NOMO-1 treated with dmso at 0.1 percent for 144 hours (cell line): Measurements from ENCODE around the gene KLF2.

Source experiments
- DNase-seq: peaks from one replicate; lab custom pipeline; 2025; ENCODE audit not compliant: unreplicated experiment; lab: John Stamatoyannopoulos, UW

Gene KLF2

GRCh38 chr19:16363133-16363851 is 38.7 kb downstream of the KLF2 start:
- DNase-seq, result no peak

- DNase-seq, result no peak
Observed at GRCh38 chr19:16363852-16364230, 39.2 kb downstream of the KLF2 start.

- no peak for DNase-seq
Observed at GRCh38 chr19:16364231-16364865, 39.7 kb downstream of the KLF2 start.

GRCh38 chr19:16365300-16365996 is 40.8 kb downstream of the KLF2 start:
- DNase-seq, result no peak

- DNase-seq, result no peak
Observed at GRCh38 chr19:16366056-16366432, 41.4 kb downstream of the KLF2 start.

- DNase-seq, result peak; percentile 90
Observed at GRCh38 chr19:16366433-16367260, 42.0 kb downstream of the KLF2 start.

GRCh38 chr19:16367261-16367683 is 42.6 kb downstream of the KLF2 start:
- peak; percentile 91 for DNase-seq

GRCh38 chr19:16368385-16369305 is 44.0 kb downstream of the KLF2 start:
- DNase-seq, result no peak

- DNase-seq, result no peak
Observed at GRCh38 chr19:16369306-16369663, 44.7 kb downstream of the KLF2 start.

- no peak for DNase-seq
Observed at GRCh38 chr19:16369664-16370576, 45.3 kb downstream of the KLF2 start.

GRCh38 chr19:16370641-16371391 is 46.2 kb downstream of the KLF2 start:
- no peak for DNase-seq

GRCh38 chr19:16371540-16371986 is 46.9 kb downstream of the KLF2 start:
- DNase-seq, result peak; percentile 87

GRCh38 chr19:16372065-16372915 is 47.7 kb downstream of the KLF2 start:
- no peak for DNase-seq

GRCh38 chr19:16373079-16373478 is 48.5 kb downstream of the KLF2 start:
- no peak for DNase-seq

- no peak for DNase-seq
Observed at GRCh38 chr19:16373532-16373931, 48.9 kb downstream of the KLF2 start.

- DNase-seq, result no peak
Observed at GRCh38 chr19:16373989-16374388, 49.4 kb downstream of the KLF2 start.

- DNase-seq, result no peak
Observed at GRCh38 chr19:16374436-16374835, 49.8 kb downstream of the KLF2 start.
